ENCODE measurements around the gene ABLIM1.

Gene ABLIM1

GRCh38 chr10:114624422-114624821 is 33.7 kb downstream of the ABLIM1 start:
- H4K8ac ChIP-seq (ENCODE audit: low read length): no peak overlapping the region
- H2BK12ac ChIP-seq (ENCODE audit: low read length in 2 of 2): no peak overlapping the region
- H3K79me1 ChIP-seq (replicated peaks; ENCODE audit: low read length, poor library complexity, severe bottlenecking): peaks cover 21% of the 10 kb centered on the region
- DNase-seq: no peak
- no peak overlapping the region for H2BK120ac ChIP-seq (ENCODE audit: low read depth, low read length)
- H4K91ac ChIP-seq (ENCODE audit: low read length): no peak overlapping the region
- H3K4me3 ChIP-seq (ENCODE audit: insufficient read depth in 1 of 2, low read depth in 1 of 2, low read length in 2 of 2): no peak overlapping the region
- H3K9ac ChIP-seq (ENCODE audit: low read length): no peak overlapping the region
- H2BK15ac ChIP-seq (ENCODE audit: low read depth, poor library complexity, severe bottlenecking): no peak overlapping the region
- no peak overlapping the region for H3K4me2 ChIP-seq (ENCODE audit: low read length, poor library complexity, severe bottlenecking)
- no peaks in the 10 kb centered on the region for H3K9me3 ChIP-seq (ENCODE audit: control insufficient read depth, low read length)
- WGBS: 90% methylated on average over 1 of the region's 2 CpGs
- H3K18ac ChIP-seq (ENCODE audit: low read depth in 1 of 2, low read length in 2 of 2): peak overlapping the region in 1 of 2 experiments; percentile 72
- H3K36me3 ChIP-seq (ENCODE audit: control insufficient read depth in 1 of 2, insufficient read depth in 2 of 2, low read depth in 1 of 2, low read length in 2 of 2): no peaks in the 10 kb centered on the region
- peak overlapping the region; percentile 24 for H2AK5ac ChIP-seq (ENCODE audit: low read length, severe bottlenecking)
- peaks cover 23% of the 10 kb centered on the region for H3K4me1 ChIP-seq (ENCODE audit: control insufficient read depth, insufficient read depth, low read depth, low read length)
- H3K23ac ChIP-seq (ENCODE audit: low read length in 2 of 2): no peak overlapping the region
- no peak overlapping the region for H3K14ac ChIP-seq (ENCODE audit: low read length in 2 of 2)
- no peak overlapping the region for H2BK5ac ChIP-seq (ENCODE audit: low read depth, low read length, poor library complexity, severe bottlenecking)
- peaks cover 0 to 3% of the 10 kb centered on the region in 2 experiments for H3K27me3 ChIP-seq (ENCODE audit: control insufficient read depth in 1 of 2, insufficient read depth in 1 of 2, low read length in 2 of 2)
- no peak overlapping the region for H3K4ac ChIP-seq (ENCODE audit: low read depth in 1 of 2, low read length in 2 of 2)
- peak overlapping the region; percentile 86 for H3K27ac ChIP-seq (ENCODE audit: low read length, poor library complexity, severe bottlenecking)
- no peak overlapping the region for H2AFZ ChIP-seq (ENCODE audit: low read depth, low read length)

- Histone ChIP-seq H2BK15ac (ENCODE audit: low read depth, poor library complexity, severe bottlenecking) (no peak overlapping the region), H4K91ac (ENCODE audit: low read length) (no peak overlapping the region), H2AK5ac (ENCODE audit: low read length, severe bottlenecking) (no peak overlapping the region), H3K4me3 (ENCODE audit: insufficient read depth in 1 of 2, low read depth in 1 of 2, low read length in 2 of 2) (no peak overlapping the region), H3K4me1 (ENCODE audit: control insufficient read depth, insufficient read depth, low read depth, low read length) (peaks cover 24% of the 10 kb centered on the region), H3K27ac (ENCODE audit: low read length, poor library complexity, severe bottlenecking) (peak overlapping the region; percentile 86), H3K36me3 (ENCODE audit: control insufficient read depth in 1 of 2, insufficient read depth in 2 of 2, low read depth in 1 of 2, low read length in 2 of 2) (peaks cover 0 to 1% of the 10 kb centered on the region in 2 experiments), H3K14ac (ENCODE audit: low read length in 2 of 2) (no peak overlapping the region), H3K18ac (ENCODE audit: low read depth in 1 of 2, low read length in 2 of 2) (peak overlapping the region in 1 of 2 experiments; percentile 72), H3K9ac (ENCODE audit: low read length) (no peak overlapping the region), H4K8ac (ENCODE audit: low read length) (no peak overlapping the region), H2AFZ (ENCODE audit: low read depth, low read length) (no peak overlapping the region), H3K9me3 (ENCODE audit: control insufficient read depth, low read length) (no peaks in the 10 kb centered on the region), H2BK5ac (ENCODE audit: low read depth, low read length, poor library complexity, severe bottlenecking) (peak overlapping the region; percentile 50), H3K23ac (ENCODE audit: low read length in 2 of 2) (no peak overlapping the region), H3K79me1 (replicated peaks; ENCODE audit: low read length, poor library complexity, severe bottlenecking) (peaks cover 19% of the 10 kb centered on the region), H2BK120ac (ENCODE audit: low read depth, low read length) (no peak overlapping the region), H3K27me3 (ENCODE audit: control insufficient read depth in 1 of 2, insufficient read depth in 1 of 2, low read length in 2 of 2) (no peaks in the 10 kb centered on the region), H2BK12ac (ENCODE audit: low read length in 2 of 2) (no peak overlapping the region), H3K4me2 (ENCODE audit: low read length, poor library complexity, severe bottlenecking) (no peak overlapping the region), H3K4ac (ENCODE audit: low read depth in 1 of 2, low read length in 2 of 2) (no peak overlapping the region)
- peak; percentile 74 for DNase-seq
- 8% methylated on average over 2 of the region's 2 CpGs for WGBS
Observed at GRCh38 chr10:114623661-114624294, 34.3 kb downstream of the ABLIM1 start.

GRCh38 chr10:114623155-114623554 is 34.9 kb downstream of the ABLIM1 start:
- H2BK15ac ChIP-seq (ENCODE audit: low read depth, poor library complexity, severe bottlenecking): no peak overlapping the region
- H3K14ac ChIP-seq (ENCODE audit: low read length in 2 of 2): no peak overlapping the region
- H2BK12ac ChIP-seq (ENCODE audit: low read length in 2 of 2): no peak overlapping the region
- H4K8ac ChIP-seq (ENCODE audit: low read length): no peak overlapping the region
- H3K4me2 ChIP-seq (ENCODE audit: low read length, poor library complexity, severe bottlenecking): no peak overlapping the region
- no peak for DNase-seq
- 92% methylated on average over 2 of the region's 2 CpGs for WGBS
- H2BK5ac ChIP-seq (ENCODE audit: low read depth, low read length, poor library complexity, severe bottlenecking): peak overlapping the region; percentile 50
- H2AFZ ChIP-seq (ENCODE audit: low read depth, low read length): no peak overlapping the region
- no peak overlapping the region for H2AK5ac ChIP-seq (ENCODE audit: low read length, severe bottlenecking)
- no peak overlapping the region for H3K4ac ChIP-seq (ENCODE audit: low read depth in 1 of 2, low read length in 2 of 2)
- H3K27me3 ChIP-seq (ENCODE audit: control insufficient read depth in 1 of 2, insufficient read depth in 1 of 2, low read length in 2 of 2): no peaks in the 10 kb centered on the region
- peaks cover 22% of the 10 kb centered on the region for H3K79me1 ChIP-seq (replicated peaks; ENCODE audit: low read length, poor library complexity, severe bottlenecking)
- no peak overlapping the region for H3K18ac ChIP-seq (ENCODE audit: low read depth in 1 of 2, low read length in 2 of 2)
- H3K36me3 ChIP-seq (ENCODE audit: control insufficient read depth in 1 of 2, insufficient read depth in 2 of 2, low read depth in 1 of 2, low read length in 2 of 2): peaks cover 0 to 7% of the 10 kb centered on the region in 2 experiments
- peak overlapping the region; percentile 86 for H3K27ac ChIP-seq (ENCODE audit: low read length, poor library complexity, severe bottlenecking)
- no peak overlapping the region for H4K91ac ChIP-seq (ENCODE audit: low read length)
- H3K23ac ChIP-seq (ENCODE audit: low read length in 2 of 2): no peak overlapping the region
- H3K4me3 ChIP-seq (ENCODE audit: insufficient read depth in 1 of 2, low read depth in 1 of 2, low read length in 2 of 2): no peak overlapping the region
- no peak overlapping the region for H2BK120ac ChIP-seq (ENCODE audit: low read depth, low read length)
- no peaks in the 10 kb centered on the region for H3K9me3 ChIP-seq (ENCODE audit: control insufficient read depth, low read length)
- no peak overlapping the region for H3K9ac ChIP-seq (ENCODE audit: low read length)
- peaks cover 26% of the 10 kb centered on the region for H3K4me1 ChIP-seq (ENCODE audit: control insufficient read depth, insufficient read depth, low read depth, low read length)

DNA sequence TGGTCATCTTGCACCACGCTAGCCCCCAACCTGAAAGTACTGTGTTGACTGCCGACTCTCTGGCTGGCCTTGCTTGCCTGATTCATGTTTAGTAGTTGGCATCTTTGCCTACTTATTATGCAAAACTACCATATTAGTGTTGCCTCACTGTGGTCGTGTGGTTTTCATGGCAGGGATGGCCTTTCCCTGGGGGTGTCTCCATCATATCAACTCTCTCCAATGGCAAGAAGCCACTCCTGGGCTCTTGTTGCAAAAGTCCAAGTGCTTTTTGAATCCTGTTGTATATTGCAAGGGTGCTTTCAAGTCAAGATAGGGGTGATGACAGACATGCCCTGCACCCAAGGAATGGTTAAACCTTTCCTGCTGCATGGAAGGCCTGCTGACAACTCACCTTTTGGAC is 39.4 kb downstream of the ABLIM1 start:
- H3K79me1 ChIP-seq (replicated peaks; ENCODE audit: low read length, poor library complexity, severe bottlenecking): peaks cover 21% of the 10 kb centered on the region

More for the DNA sequence above, 39.4 kb downstream of the ABLIM1 start:
- Histone ChIP-seq H3K4ac (ENCODE audit: low read depth in 1 of 2, low read length in 2 of 2) (no peak overlapping the region), H3K9ac (ENCODE audit: low read length) (no peak overlapping the region), H4K8ac (ENCODE audit: low read length) (no peak overlapping the region), H2BK120ac (ENCODE audit: low read depth, low read length) (no peak overlapping the region), H4K91ac (ENCODE audit: low read length) (no peak overlapping the region), H3K23ac (ENCODE audit: low read length in 2 of 2) (no peak overlapping the region), H2BK5ac (ENCODE audit: low read depth, low read length, poor library complexity, severe bottlenecking) (no peak overlapping the region), H2BK15ac (ENCODE audit: low read depth, poor library complexity, severe bottlenecking) (no peak overlapping the region), H3K4me2 (ENCODE audit: low read length, poor library complexity, severe bottlenecking) (no peak overlapping the region), H3K27me3 (ENCODE audit: control insufficient read depth in 1 of 2, insufficient read depth in 1 of 2, low read length in 2 of 2) (no peaks in the 10 kb centered on the region), H3K4me3 (ENCODE audit: insufficient read depth in 1 of 2, low read depth in 1 of 2, low read length in 2 of 2) (no peak overlapping the region), H2AFZ (ENCODE audit: low read depth, low read length) (no peak overlapping the region), H3K27ac (ENCODE audit: low read length, poor library complexity, severe bottlenecking) (no peak overlapping the region), H3K4me1 (ENCODE audit: control insufficient read depth, insufficient read depth, low read depth, low read length) (peaks cover 21% of the 10 kb centered on the region), H3K9me3 (ENCODE audit: control insufficient read depth, low read length) (no peaks in the 10 kb centered on the region), H2AK5ac (ENCODE audit: low read length, severe bottlenecking) (no peak overlapping the region), H2BK12ac (ENCODE audit: low read length in 2 of 2) (no peak overlapping the region), H3K18ac (ENCODE audit: low read depth in 1 of 2, low read length in 2 of 2) (no peak overlapping the region), H3K36me3 (ENCODE audit: control insufficient read depth in 1 of 2, insufficient read depth in 2 of 2, low read depth in 1 of 2, low read length in 2 of 2) (peaks cover 0 to 7% of the 10 kb centered on the region in 2 experiments), H3K14ac (ENCODE audit: low read length in 2 of 2) (no peak overlapping the region)
- 97% methylated on average over 3 of the region's 3 CpGs for WGBS
- DNase-seq: no peak

Data from mesenchymal stem cell (in vitro differentiated cells and primary cell).